Activated T-cell treated with anti-CD3 and anti-CD28 coated beads, Interleukin-2, amount 50 U/mL, for 24 hours (primary cell): Measurements from ENCODE around the gene TMEM175.

Experiments used
- DNase-seq: peaks from one replicate; pipeline ENCODE4 v3.0.0-alpha.2; 2020
- H3K27ac Mint-ChIP-seq: 2 replicates; pipeline ENCODE4 v1.8.0; 2020; ENCODE audit warnings: mild to moderate bottlenecking, mixed read lengths
- H3K27me3 Mint-ChIP-seq: 2 replicates; pipeline ENCODE4 v1.8.0; 2020; ENCODE audit warnings: mixed read lengths
- H3K36me3 Mint-ChIP-seq: 2 replicates; pipeline ENCODE4 v1.8.0; 2020; ENCODE audit warnings: low read depth, mixed read lengths
- H3K4me1 Mint-ChIP-seq: 2 replicates; pipeline ENCODE4 v1.8.0; 2020; ENCODE audit warnings: low read depth, mixed read lengths
- H3K4me3 Mint-ChIP-seq: 2 replicates; pipeline ENCODE4 v1.8.0; 2020; ENCODE audit warnings: mild to moderate bottlenecking, moderate library complexity, mixed read lengths
- H3K9me3 Mint-ChIP-seq: 2 replicates; pipeline ENCODE4 v1.8.0; 2020; ENCODE audit warnings: mixed read lengths

The TMEM175 gene

DNA sequence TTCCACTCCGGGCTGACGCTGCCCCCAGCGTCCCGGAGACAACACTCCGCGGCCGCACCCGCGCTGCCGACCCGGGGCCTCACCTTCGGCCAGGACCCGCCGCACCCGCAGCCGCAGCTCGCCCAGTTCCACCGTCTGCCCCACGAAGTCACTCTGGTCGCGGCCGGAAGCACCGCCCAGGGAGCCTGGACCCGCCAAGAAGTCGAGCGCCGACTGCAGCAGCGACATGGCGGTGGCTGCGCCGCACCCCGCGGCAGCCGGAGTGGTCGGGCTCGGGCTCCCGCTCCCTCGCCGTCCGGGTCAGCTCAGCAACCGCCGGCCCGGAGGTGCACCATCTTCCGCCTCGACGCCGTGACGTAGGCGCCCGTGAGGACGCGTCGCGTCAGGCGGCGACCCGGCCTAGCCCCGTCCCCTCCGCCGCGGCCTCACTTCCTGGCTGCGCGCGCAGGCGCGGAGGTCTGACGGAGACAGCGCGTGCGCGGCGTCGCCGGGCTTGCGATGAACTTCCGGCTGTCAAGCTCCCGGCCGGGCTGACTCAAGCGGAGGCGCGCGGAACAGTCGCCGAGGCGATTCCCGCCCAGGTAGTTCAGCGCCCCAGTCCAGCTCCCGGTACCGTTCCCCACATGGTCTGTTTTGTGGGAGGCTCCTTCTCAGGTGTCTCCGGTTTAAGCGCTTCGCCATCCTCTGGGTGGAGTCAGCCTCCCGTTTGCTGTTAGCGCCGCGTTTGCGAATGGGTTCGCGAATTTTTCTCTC, at the start of gene TMEM175, which contains the start of gene GAK:
Gene TMEM175, plus strand, starts transcription at position 501 of the 753 bp plus-strand sequence. CDS start 15,280 bp downstream, outside the sequence.
Gene GAK, minus strand, starts transcription at position 357 of the 753 bp plus-strand sequence. Its CDS starts 129 bp downstream, at position 228.
- H3K36me3 Mint-ChIP-seq = peaks cover 33% of the 10 kb centered on the region
- no peaks in the 10 kb centered on the region for H3K27me3 Mint-ChIP-seq
- peaks cover 51% of the 10 kb centered on the region for H3K4me1 Mint-ChIP-seq
- peak; percentile 98 for DNase-seq
- H3K4me3 Mint-ChIP-seq = peak within 1 kb of the TSS; percentile 94
- peak within 1 kb of the TSS; percentile 98 for H3K27ac Mint-ChIP-seq
- no peaks in the 10 kb centered on the region for H3K9me3 Mint-ChIP-seq

DNA sequence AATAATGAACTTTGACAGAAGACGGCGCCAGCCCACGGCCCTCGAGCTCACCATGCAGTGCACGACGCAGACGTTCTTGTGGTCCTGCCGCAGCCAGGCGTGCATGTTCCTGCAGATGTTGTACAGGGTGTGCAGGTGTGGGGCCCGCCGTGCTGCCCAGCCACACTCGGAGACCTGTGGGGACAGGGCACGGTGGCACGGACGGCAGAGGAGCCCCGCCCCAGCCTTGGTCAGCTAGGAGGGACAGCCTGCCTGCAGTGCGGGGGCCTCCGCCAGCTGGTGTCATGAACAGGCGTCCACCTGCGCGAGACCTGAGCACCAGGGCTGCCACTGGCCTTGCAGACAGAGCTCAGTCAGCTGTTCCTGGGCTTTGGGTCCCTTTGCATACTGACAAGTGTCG, 49.6 kb upstream of the TMEM175 start:
- no peak for DNase-seq
- Mint-ChIP-seq H3K27ac (no peak overlapping the region), H3K4me3 (no peak overlapping the region), H3K9me3 (no peaks in the 10 kb centered on the region), H3K27me3 (no peaks in the 10 kb centered on the region), H3K4me1 (peaks cover 28% of the 10 kb centered on the region), H3K36me3 (peaks cover 84% of the 10 kb centered on the region)

- Mint-ChIP-seq H3K4me3 (no peak overlapping the region), H3K4me1 (peaks cover 21% of the 10 kb centered on the region), H3K36me3 (peaks cover 85% of the 10 kb centered on the region), H3K27ac (no peak overlapping the region), H3K27me3 (no peaks in the 10 kb centered on the region), H3K9me3 (no peaks in the 10 kb centered on the region)
- no peak for DNase-seq
Measured at GRCh38 chr4:883377-884095, 48.7 kb upstream of the TMEM175 start.

DNA sequence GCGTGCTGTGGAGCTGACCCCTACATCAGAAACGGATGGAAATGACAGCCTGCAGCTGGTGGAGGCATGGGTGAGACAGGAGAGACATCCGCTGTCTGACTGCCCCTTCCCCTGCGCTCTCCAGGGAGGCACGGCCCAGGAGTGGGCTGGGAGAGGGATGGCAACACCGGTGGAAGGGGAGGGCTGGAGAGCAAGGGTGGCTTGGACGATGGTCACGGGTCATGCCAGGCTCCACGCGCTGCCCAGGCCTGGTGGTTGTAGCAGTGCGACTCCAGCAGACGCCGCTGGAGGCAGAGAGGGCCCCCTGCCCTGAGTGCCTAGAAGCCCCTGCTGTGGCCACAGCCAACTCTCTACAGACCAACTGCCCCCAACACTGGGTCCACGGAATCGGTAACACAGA, 48.0 kb upstream of the TMEM175 start:
- no peak for DNase-seq
- peak overlapping the region; percentile 11 for H3K27ac Mint-ChIP-seq
- no peaks in the 10 kb centered on the region for H3K27me3 Mint-ChIP-seq
- no peaks in the 10 kb centered on the region for H3K9me3 Mint-ChIP-seq
- no peak overlapping the region for H3K4me3 Mint-ChIP-seq
- H3K36me3 Mint-ChIP-seq = peaks cover 84% of the 10 kb centered on the region
- peaks cover 14% of the 10 kb centered on the region for H3K4me1 Mint-ChIP-seq

GRCh38 chr4:884896-885295, 47.4 kb upstream of the TMEM175 start:
- no peaks in the 10 kb centered on the region for H3K27me3 Mint-ChIP-seq
- no peak overlapping the region for H3K4me3 Mint-ChIP-seq
- no peaks in the 10 kb centered on the region for H3K9me3 Mint-ChIP-seq
- peaks cover 84% of the 10 kb centered on the region for H3K36me3 Mint-ChIP-seq
- H3K4me1 Mint-ChIP-seq = peaks cover 7% of the 10 kb centered on the region
- DNase-seq = no peak
- H3K27ac Mint-ChIP-seq = no peak overlapping the region

DNA sequence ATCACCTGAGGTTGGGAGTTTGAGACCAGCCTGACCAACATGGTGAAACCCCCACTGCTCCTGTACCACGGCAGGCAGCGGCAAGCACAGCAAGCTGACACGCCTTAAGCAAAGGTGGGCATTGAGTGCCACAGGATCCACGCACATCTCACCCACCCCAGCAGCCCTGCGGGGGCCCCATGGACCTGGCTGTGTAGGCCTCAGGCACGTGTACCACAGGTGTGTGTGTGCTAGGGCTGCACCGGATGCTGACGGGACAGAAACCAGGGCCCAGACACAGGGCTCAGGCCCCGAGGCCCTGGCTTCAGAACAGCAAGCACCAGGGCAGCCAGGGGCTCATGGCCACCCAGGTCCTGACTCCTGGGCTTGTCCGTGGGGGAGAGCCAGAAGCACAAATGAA, 46.9 kb upstream of the TMEM175 start:
- Mint-ChIP-seq H3K4me1 (peaks cover 3% of the 10 kb centered on the region), H3K36me3 (peaks cover 84% of the 10 kb centered on the region), H3K9me3 (no peaks in the 10 kb centered on the region), H3K27ac (no peak overlapping the region), H3K27me3 (no peaks in the 10 kb centered on the region), H3K4me3 (no peak overlapping the region)
- no peak for DNase-seq

DNA sequence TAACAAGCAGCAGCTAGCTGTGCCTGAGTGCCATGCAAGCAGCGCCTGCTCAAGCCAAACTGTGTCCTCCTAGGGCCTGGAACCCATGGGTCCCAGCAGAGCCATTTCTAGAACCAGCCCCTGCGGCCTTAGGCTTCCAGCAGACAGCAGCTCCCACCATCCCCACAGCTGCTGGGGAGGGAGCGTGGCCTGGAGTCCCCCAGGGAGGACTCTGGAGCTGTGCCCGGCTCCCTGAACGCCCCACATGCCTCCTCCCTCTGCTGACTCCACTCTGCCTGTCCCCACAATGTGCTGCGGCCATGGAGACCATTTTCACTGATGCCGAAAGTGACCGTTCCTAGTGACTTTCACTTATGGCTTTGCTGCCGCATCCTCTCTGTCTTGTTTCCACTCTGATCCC, 46.0 kb upstream of the TMEM175 start:
- Mint-ChIP-seq H3K9me3 (no peaks in the 10 kb centered on the region), H3K27ac (peak overlapping the region; percentile 41), H3K4me3 (no peak overlapping the region), H3K27me3 (no peaks in the 10 kb centered on the region), H3K4me1 (no peaks in the 10 kb centered on the region), H3K36me3 (peaks cover 84% of the 10 kb centered on the region)
- DNase-seq = no peak

- Mint-ChIP-seq H3K4me3 (no peak overlapping the region), H3K27ac (peak overlapping the region; percentile 12), H3K27me3 (no peaks in the 10 kb centered on the region), H3K36me3 (peaks cover 87% of the 10 kb centered on the region), H3K4me1 (no peaks in the 10 kb centered on the region), H3K9me3 (no peaks in the 10 kb centered on the region)
- no peak for DNase-seq
Measured at GRCh38 chr4:887034-887763, 45.1 kb upstream of the TMEM175 start.

GRCh38 chr4:888029-888428, 44.2 kb upstream of the TMEM175 start:
- Mint-ChIP-seq H3K36me3 (peaks cover 88% of the 10 kb centered on the region), H3K27ac (peak overlapping the region; percentile 12), H3K4me3 (no peak overlapping the region), H3K4me1 (no peaks in the 10 kb centered on the region), H3K9me3 (no peaks in the 10 kb centered on the region), H3K27me3 (no peaks in the 10 kb centered on the region)
- DNase-seq = no peak

- Mint-ChIP-seq H3K4me1 (no peaks in the 10 kb centered on the region), H3K9me3 (no peaks in the 10 kb centered on the region), H3K4me3 (no peak overlapping the region), H3K27ac (no peak overlapping the region), H3K27me3 (no peaks in the 10 kb centered on the region), H3K36me3 (peaks cover 90% of the 10 kb centered on the region)
- no peak for DNase-seq
Measured at GRCh38 chr4:889516-889915, 42.7 kb upstream of the TMEM175 start.

DNA sequence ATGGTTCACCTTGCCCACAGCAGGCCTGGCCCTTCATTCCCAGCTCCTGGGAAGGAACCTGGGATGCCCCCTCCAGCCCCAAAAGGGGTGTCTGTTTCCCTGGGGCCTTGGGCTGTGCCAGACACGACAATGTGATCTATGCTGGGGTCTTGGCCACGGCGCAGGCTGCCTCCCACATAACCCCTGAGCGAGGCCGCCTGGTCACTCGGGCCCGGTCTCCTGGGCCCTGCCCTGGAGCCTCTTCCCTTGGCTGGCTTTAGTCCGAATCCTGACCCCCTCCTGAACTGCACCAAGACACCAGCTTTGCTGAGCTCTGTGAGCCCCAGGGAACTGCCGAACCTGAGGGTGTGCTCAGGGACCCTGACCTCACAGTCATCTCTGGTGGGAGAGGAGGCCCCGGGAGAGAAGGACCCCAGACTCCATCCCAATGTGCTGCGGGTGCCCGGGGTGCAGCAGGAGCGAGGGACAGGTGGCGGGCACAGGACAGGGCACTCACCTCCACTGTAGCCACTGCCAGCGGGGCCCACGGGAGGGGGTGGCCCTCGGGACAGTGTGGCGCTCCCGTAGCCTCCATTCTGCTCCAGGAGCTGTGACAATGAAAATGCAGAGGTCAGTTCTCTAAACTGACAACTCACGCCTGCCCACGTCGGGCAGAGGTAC, 42.1 kb upstream of the TMEM175 start:
- Mint-ChIP-seq H3K27ac (no peak overlapping the region), H3K4me3 (no peak overlapping the region), H3K36me3 (peaks cover 89% of the 10 kb centered on the region), H3K9me3 (no peaks in the 10 kb centered on the region), H3K4me1 (no peaks in the 10 kb centered on the region), H3K27me3 (no peaks in the 10 kb centered on the region)
- no peak for DNase-seq

- Mint-ChIP-seq H3K4me3 (no peak overlapping the region), H3K27ac (no peak overlapping the region), H3K27me3 (no peaks in the 10 kb centered on the region), H3K9me3 (no peaks in the 10 kb centered on the region), H3K36me3 (peaks cover 91% of the 10 kb centered on the region), H3K4me1 (no peaks in the 10 kb centered on the region)
- peak; percentile 43 for DNase-seq
Measured at GRCh38 chr4:891747-892146, 40.5 kb upstream of the TMEM175 start.

DNA sequence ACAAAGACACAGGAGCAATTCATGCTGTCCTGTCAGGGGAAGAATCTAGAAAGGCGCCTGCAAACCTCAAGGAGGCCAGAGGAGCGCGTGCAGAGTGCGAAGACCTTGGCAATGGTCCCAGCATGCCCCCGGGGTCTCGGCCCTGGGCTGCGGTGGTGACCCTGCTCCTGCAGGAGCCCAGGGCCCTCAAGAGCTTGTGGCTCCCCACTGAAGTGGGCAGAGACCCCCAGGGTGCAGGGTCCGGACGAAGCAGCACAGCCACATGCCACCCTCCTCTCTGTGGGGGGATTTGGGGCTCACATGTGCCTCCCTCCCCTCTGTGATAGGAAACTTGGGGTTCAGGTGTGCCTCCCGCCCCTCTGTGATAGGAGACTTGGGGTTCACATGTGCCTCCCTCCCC, 39.5 kb upstream of the TMEM175 start:
- H3K27ac Mint-ChIP-seq = no peak overlapping the region
- peaks cover 90% of the 10 kb centered on the region for H3K36me3 Mint-ChIP-seq
- no peaks in the 10 kb centered on the region for H3K27me3 Mint-ChIP-seq
- DNase-seq = no peak
- no peaks in the 10 kb centered on the region for H3K9me3 Mint-ChIP-seq
- no peaks in the 10 kb centered on the region for H3K4me1 Mint-ChIP-seq
- no peak overlapping the region for H3K4me3 Mint-ChIP-seq

DNA sequence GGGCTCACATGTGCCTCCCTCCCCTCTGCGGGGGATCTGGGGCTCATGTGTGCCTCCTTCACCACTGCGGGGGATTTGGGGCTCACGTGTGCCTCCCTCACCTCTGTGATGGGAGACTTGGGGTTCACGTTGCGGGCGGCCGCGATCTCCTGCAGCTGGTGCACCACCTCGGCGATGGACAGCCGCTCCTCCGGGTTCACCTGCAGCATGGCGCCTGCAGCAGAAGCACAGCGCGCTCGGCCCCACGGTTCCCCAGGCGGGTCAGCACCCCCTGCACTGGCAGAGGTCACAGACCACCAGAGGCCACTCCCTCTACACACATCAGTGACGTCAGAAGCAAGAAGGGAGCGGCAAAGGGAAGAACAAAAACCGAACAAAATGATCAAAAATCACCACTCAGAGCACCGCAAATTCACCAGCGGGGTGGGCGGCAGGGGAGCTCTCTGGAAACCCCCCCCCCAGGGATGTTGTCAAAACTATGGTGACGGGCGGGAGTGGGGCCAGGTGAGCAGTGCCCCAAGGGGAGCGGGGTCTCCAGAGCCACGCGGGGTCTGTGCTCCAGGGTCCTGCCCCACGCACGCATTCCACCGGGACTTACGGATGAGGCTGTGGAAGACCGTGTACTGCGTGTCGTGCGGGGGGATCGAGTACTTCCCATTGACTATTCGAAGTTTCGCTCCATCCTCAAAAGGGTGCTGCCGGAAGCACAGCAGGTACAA, 38.8 kb upstream of the TMEM175 start:
- Mint-ChIP-seq H3K27ac (peak overlapping the region; percentile 26), H3K36me3 (peaks cover 88% of the 10 kb centered on the region), H3K4me3 (no peak overlapping the region), H3K4me1 (no peaks in the 10 kb centered on the region), H3K27me3 (no peaks in the 10 kb centered on the region), H3K9me3 (no peaks in the 10 kb centered on the region)
- no peak for DNase-seq
